WI38 (cell line): ENCODE data around the gene ANKRD28.

Source experiments
- H3K4me3 ChIP-seq: 2 replicates; pipeline ENCODE4 v1.5.1; 2011; ENCODE audit warnings: low read depth, mild to moderate bottlenecking, control low read depth, low read length
- CTCF ChIP-seq: IDR thresholded peaks from 2 replicates; pipeline ENCODE4 v1.5.1; 2012; ENCODE audit warnings: low read depth, mild to moderate bottlenecking, control low read depth, low read length

ANKRD28 gene

DNA sequence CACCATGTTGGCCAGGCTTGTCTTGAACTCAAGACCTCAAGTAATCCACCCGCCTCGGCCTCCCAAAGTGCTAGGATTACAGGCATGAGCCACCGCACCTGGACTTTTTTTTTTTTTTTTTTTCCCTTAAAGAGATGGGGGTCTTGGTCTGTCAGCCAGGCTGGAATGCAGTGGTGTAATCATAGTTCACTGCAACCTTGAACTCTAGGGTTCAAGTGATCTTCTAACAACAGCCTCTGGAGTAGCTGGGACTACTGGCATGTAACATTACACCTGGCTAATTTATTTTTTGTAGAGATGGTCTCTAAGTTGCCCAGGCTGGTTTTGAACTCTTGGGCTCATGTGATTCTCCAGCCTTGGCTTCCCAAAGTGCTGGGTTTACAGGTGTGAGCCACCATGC is 81.6 kb downstream of the ANKRD28 start:
- no peak overlapping the region for H3K4me3 ChIP-seq
- TF ChIP-seq CTCF: no peak

GRCh38 chr3:15714448-15714847 is 83.3 kb downstream of the ANKRD28 start:
- H3K4me3 ChIP-seq: no peak overlapping the region
- no peak for TF ChIP-seq CTCF

DNA sequence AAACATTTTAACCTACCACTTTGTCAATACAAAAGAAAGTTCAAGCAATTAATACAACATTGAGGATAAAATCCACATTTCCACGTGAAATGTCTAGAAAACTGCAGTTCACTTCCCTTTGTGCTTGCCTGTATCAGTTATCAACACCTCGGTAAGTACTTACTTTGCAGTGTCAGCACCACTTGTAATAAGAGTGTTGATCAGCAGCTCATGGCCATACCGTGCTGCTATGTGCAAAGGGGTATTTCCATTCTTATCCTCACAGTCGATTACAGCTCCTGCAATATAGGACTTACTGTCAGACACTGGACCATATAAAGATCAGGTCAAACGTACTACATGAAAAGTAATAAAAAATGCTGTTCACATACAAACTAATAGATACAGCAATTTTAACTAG is 84.4 kb downstream of the ANKRD28 start:
- TF ChIP-seq CTCF: no peak
- H3K4me3 ChIP-seq: no peak overlapping the region

- TF ChIP-seq CTCF: no peak
- H3K4me3 ChIP-seq: no peak overlapping the region
Observed at GRCh38 chr3:15711281-15711680, 86.5 kb downstream of the ANKRD28 start.

- no peak for TF ChIP-seq CTCF
- no peak overlapping the region for H3K4me3 ChIP-seq
Observed at GRCh38 chr3:15708882-15709677, 88.7 kb downstream of the ANKRD28 start.

- TF ChIP-seq CTCF: no peak
- H3K4me3 ChIP-seq: no peak overlapping the region
Observed at GRCh38 chr3:15707779-15708178, 90.0 kb downstream of the ANKRD28 start.

GRCh38 chr3:15703346-15703745 is 94.4 kb downstream of the ANKRD28 start:
- no peak overlapping the region for H3K4me3 ChIP-seq
- no peak for TF ChIP-seq CTCF
